ENCODE measurements around the gene PLA2G2D. TPM values are rescaled to one million over a fixed set of nuclear protein-coding genes. Genes with fewer than 3 reads are reported as not detected.

PLA2G2D gene
- total RNA-seq, 1 experiment from 2014 or later: not detected

- DNase-seq: no peak
- Histone ChIP-seq H3K36me3 (replicated peaks; ENCODE audit: control insufficient read depth, insufficient read depth, low read length) (no peaks in the 10 kb centered on the region), H3K27me3 (ENCODE audit: control insufficient read depth, insufficient read depth, low read length) (no peaks in the 10 kb centered on the region), H3K4me3 (ENCODE audit: insufficient read depth, low read depth, low read length) (no peak overlapping the region)
These were observed 25.4 kb downstream of the PLA2G2D start for GRCh38 chr1:20093940-20094391.

DNA sequence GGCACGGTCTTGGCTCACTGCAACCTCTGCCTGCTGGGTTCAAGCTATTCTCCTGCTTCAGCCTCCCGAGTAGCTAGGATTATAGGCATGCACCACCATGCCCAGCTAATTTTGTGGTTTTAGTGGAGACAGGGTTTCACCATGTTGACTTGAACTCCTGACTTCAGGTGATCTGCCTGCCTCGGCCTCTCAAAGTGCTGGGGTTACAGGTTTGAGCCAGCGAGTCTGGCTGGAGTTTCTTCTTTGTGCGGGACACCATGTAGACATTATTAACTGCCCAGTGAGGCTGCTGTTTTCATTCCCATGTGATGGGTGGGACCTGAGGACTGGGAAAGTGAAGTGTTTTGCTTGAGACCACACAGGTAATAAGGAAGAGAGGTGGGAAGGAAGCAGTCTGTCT is 26.0 kb downstream of the PLA2G2D start:
- Histone ChIP-seq H3K36me3 (replicated peaks; ENCODE audit: control insufficient read depth, insufficient read depth, low read length) (no peaks in the 10 kb centered on the region), H3K4me3 (ENCODE audit: insufficient read depth, low read depth, low read length) (no peak overlapping the region), H3K27me3 (ENCODE audit: control insufficient read depth, insufficient read depth, low read length) (no peaks in the 10 kb centered on the region)
- no peak for DNase-seq

- DNase-seq: no peak
- no peaks in the 10 kb centered on the region for H3K36me3 ChIP-seq (replicated peaks; ENCODE audit: control insufficient read depth, insufficient read depth, low read length)
- no peaks in the 10 kb centered on the region for H3K27me3 ChIP-seq (ENCODE audit: control insufficient read depth, insufficient read depth, low read length)
- no peak overlapping the region for H3K4me3 ChIP-seq (ENCODE audit: insufficient read depth, low read depth, low read length)
These were observed 28.7 kb downstream of the PLA2G2D start for GRCh38 chr1:20090641-20091040.

GRCh38 chr1:20090119-20090518 is 29.2 kb downstream of the PLA2G2D start:
- no peaks in the 10 kb centered on the region for H3K27me3 ChIP-seq (ENCODE audit: control insufficient read depth, insufficient read depth, low read length)
- no peak for DNase-seq
- no peaks in the 10 kb centered on the region for H3K36me3 ChIP-seq (replicated peaks; ENCODE audit: control insufficient read depth, insufficient read depth, low read length)
- H3K4me3 ChIP-seq (ENCODE audit: insufficient read depth, low read depth, low read length): no peak overlapping the region

DNA sequence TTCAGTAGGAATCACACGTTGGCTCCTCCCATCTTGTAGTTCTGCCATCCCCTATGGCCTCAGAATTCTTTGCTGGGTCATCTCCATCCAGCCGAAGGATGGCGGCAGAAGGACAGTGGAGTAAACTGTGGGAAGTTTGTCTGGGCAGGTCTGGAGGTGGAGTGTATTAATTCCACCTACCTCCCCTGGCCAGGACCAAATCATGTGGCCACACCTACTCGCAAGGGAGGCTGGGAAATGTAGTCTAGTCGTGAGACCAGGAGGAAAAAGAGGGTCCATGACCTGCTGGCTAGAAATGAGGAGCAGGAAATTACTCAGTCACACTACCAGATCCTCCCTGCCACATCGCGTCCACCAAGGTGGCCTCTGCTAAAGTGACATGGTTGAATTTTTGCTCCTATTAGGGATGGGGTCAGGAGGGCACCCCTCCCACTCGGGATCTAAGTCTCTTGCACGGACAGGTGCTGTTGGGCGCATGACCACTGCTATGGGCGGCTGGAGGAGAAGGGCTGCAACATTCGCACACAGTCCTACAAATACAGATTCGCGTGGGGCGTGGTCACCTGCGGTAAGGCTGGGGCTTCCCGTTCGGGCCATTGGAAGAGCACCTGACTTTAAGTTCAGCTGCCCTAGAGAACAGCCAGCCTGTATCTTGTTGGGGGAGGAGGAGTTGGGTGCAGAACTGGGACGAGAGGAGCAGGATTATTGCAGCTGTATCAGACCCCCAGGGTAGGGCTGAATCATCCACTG is 29.8 kb downstream of the PLA2G2D start:
- Histone ChIP-seq H3K36me3 (replicated peaks; ENCODE audit: control insufficient read depth, insufficient read depth, low read length) (no peaks in the 10 kb centered on the region), H3K27me3 (ENCODE audit: control insufficient read depth, insufficient read depth, low read length) (no peaks in the 10 kb centered on the region), H3K4me3 (ENCODE audit: insufficient read depth, low read depth, low read length) (no peak overlapping the region)
- peak; percentile 58 for DNase-seq

GRCh38 chr1:20087668-20088067 is 31.7 kb downstream of the PLA2G2D start:
- no peak overlapping the region for H3K4me3 ChIP-seq (ENCODE audit: insufficient read depth, low read depth, low read length)
- peak; percentile 52 for DNase-seq
- no peaks in the 10 kb centered on the region for H3K27me3 ChIP-seq (ENCODE audit: control insufficient read depth, insufficient read depth, low read length)
- H3K36me3 ChIP-seq (replicated peaks; ENCODE audit: control insufficient read depth, insufficient read depth, low read length): no peaks in the 10 kb centered on the region

DNA sequence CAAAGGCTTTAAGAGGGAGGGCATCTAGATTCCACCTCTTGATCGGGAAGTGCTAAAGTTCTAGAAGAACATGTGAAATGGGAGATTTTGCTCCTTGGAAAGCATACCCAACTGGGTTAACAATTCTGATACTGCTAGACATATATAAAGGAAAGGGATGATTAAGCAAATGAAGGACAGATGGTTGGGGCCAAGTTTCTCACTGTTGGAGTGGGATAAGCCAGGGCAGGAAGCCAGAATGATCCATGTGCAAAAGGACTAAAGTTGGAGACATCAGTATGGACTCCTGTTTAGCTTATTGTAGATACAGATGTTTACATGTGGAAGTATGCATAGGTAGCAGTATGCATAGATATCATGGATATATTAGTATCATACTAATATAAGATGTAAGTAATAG is 32.5 kb downstream of the PLA2G2D start:
- DNase-seq: no peak
- H3K36me3 ChIP-seq (replicated peaks; ENCODE audit: control insufficient read depth, insufficient read depth, low read length): no peaks in the 10 kb centered on the region
- no peaks in the 10 kb centered on the region for H3K27me3 ChIP-seq (ENCODE audit: control insufficient read depth, insufficient read depth, low read length)

GRCh38 chr1:20083178-20083944 is 36.0 kb downstream of the PLA2G2D start:
- no peak for DNase-seq
- H3K36me3 ChIP-seq (replicated peaks; ENCODE audit: control insufficient read depth, insufficient read depth, low read length): no peaks in the 10 kb centered on the region
- no peaks in the 10 kb centered on the region for H3K27me3 ChIP-seq (ENCODE audit: control insufficient read depth, insufficient read depth, low read length)
- no peak overlapping the region for H3K4me3 ChIP-seq (ENCODE audit: insufficient read depth, low read depth, low read length)

More for the DNA sequence above, 32.5 kb downstream of the PLA2G2D start:
- no peak overlapping the region for H3K4me3 ChIP-seq (ENCODE audit: insufficient read depth, low read depth, low read length)

DNA sequence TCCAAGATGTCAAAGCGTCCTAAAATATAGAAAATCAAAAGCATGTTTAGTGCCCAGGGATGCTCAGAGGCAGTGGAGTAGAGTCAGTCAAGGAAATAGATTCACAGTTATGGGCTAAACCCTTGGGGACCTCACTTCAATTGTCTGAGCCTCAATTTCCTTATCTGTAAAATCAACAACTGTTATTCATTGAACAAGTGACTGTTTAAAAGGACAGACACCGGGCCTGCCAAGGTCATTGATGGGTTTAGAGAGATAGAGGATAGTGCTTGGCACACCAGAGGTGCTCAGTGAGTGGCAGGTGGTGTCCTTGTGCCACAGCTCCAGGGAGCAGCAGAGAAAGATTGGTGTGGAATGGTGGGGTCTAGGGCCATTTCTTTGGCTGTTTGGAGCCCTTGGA is 36.6 kb downstream of the PLA2G2D start:
- no peaks in the 10 kb centered on the region for H3K36me3 ChIP-seq (replicated peaks; ENCODE audit: control insufficient read depth, insufficient read depth, low read length)
- H3K4me3 ChIP-seq (ENCODE audit: insufficient read depth, low read depth, low read length): no peak overlapping the region
- DNase-seq: no peak
- H3K27me3 ChIP-seq (ENCODE audit: control insufficient read depth, insufficient read depth, low read length): no peaks in the 10 kb centered on the region

DNA sequence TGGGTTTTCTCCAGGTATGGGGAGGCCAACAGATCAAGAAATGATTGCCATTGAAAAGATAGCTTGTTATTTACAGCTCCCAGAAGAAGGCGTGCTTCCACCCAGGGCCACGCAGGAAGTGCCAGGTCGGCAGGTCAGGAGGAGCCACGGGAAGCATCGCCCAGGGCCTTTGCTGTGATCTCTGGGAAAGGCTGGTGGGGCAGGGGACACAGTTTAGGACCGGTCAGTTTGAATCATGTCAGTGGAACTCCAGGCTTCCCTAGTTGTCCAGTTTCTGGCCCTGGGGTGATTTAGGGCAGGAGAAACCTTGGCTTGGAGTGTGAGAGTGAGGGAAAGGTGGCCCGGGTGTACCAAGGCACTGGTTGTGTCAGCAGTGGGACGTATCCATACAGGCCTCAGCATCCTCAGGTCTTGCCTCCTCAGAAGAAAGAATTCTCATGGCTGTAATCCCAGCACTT is 38.0 kb downstream of the PLA2G2D start:
- no peak overlapping the region for H3K4me3 ChIP-seq (ENCODE audit: insufficient read depth, low read depth, low read length)
- no peaks in the 10 kb centered on the region for H3K27me3 ChIP-seq (ENCODE audit: control insufficient read depth, insufficient read depth, low read length)

DNA sequence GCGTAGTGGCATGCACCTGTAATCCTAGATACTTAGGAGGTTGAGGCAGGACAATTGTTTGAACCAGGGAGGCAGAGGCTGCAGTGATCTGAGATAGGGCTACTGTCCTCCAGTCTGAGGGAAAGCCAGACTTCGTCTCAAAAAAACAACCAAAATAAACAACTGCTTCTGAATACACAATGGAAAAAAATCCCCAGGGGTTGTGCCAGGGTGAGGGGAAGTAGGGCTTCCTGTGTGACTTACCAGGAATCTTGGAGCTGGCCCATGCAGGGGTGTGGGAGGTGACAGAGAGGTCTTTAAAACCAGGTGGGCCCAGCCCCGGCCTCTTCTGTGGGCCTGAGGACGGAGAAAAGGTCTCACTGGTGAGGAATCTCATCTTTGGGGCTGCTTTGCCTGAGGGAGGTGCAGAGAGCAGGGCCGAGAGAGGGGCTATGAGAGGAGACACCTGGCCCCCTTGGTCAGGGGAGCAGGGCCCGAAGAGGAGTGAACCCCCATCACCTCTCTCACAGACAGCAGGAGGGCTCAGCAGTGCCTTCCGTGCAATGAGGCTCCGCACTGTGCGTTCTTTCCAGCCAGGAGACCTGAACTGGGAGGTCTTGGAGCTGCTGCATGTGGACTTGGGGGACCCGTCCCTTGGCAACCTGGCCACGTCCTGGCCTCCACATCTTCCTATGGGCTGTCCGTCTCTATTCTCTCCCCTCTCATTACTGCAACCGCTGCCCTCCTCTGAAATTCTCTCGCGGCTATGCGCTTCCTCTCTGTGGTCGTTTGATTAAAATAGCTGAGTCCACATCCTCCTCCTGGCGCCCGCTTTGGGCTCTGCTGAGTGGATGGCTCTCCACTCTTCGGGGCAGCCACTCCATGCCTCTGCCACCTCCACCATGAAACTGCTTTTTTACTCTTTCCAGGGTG is 38.6 kb downstream of the PLA2G2D start:
- no peaks in the 10 kb centered on the region for H3K36me3 ChIP-seq (replicated peaks; ENCODE audit: control insufficient read depth, insufficient read depth, low read length)
- no peak overlapping the region for H3K4me3 ChIP-seq (ENCODE audit: insufficient read depth, low read depth, low read length)
- no peaks in the 10 kb centered on the region for H3K27me3 ChIP-seq (ENCODE audit: control insufficient read depth, insufficient read depth, low read length)
- no peak for DNase-seq

More for the DNA sequence above, 38.0 kb downstream of the PLA2G2D start:
- DNase-seq: no peak
- no peaks in the 10 kb centered on the region for H3K36me3 ChIP-seq (replicated peaks; ENCODE audit: control insufficient read depth, insufficient read depth, low read length)

- no peaks in the 10 kb centered on the region for H3K27me3 ChIP-seq (ENCODE audit: control insufficient read depth, insufficient read depth, low read length)
- no peak overlapping the region for H3K4me3 ChIP-seq (ENCODE audit: insufficient read depth, low read depth, low read length)
- DNase-seq: no peak
- no peaks in the 10 kb centered on the region for H3K36me3 ChIP-seq (replicated peaks; ENCODE audit: control insufficient read depth, insufficient read depth, low read length)
These were observed 39.6 kb downstream of the PLA2G2D start for GRCh38 chr1:20079661-20080305.

GRCh38 chr1:20078711-20079110 is 40.6 kb downstream of the PLA2G2D start:
- DNase-seq: no peak
- H3K4me3 ChIP-seq (ENCODE audit: insufficient read depth, low read depth, low read length): no peak overlapping the region
- H3K27me3 ChIP-seq (ENCODE audit: control insufficient read depth, insufficient read depth, low read length): no peaks in the 10 kb centered on the region
- no peaks in the 10 kb centered on the region for H3K36me3 ChIP-seq (replicated peaks; ENCODE audit: control insufficient read depth, insufficient read depth, low read length)

DNA sequence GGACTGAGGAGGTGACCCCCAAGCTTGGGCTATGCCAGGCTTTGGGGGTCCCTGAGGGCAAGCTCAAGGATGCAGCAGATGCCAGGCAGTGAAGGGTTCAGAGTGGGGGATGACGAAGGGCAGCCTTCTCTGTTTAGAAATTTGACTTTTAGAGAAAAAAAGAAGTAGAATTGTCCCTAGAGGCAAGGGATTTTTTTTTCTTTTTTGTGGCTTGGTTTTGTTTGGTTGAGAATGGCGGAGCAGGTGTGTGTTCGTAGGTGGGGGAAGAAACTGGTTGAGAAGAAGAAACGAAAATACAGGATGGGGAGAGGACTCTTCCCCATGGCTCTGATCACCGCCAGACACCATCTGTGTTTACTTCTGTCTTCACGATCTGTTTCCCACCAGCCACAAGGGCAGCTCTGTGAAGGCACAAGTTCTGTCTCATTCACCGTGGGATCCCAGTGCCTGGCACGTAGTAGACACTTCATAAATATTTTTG is 41.1 kb downstream of the PLA2G2D start:
- Histone ChIP-seq H3K27me3 (ENCODE audit: control insufficient read depth, insufficient read depth, low read length) (no peaks in the 10 kb centered on the region), H3K4me3 (ENCODE audit: insufficient read depth, low read depth, low read length) (no peak overlapping the region), H3K36me3 (replicated peaks; ENCODE audit: control insufficient read depth, insufficient read depth, low read length) (no peaks in the 10 kb centered on the region)
- no peak for DNase-seq

All from H7 (cell line).